PFSK-1 (cell line): ENCODE measurements around the gene AIMP1.

Experiments used
- FOXP2 ChIP-seq: optimal IDR thresholded peaks from 2 replicates; pipeline ENCODE3; 2011; ENCODE audit warnings: borderline replicate concordance, control low read depth, inconsistent platforms; ENCODE audit not compliant: insufficient read depth; ENCODE audit errors: extremely low read length, extremely low read depth
- POLR2AphosphoS5 ChIP-seq: IDR thresholded peaks from 2 replicates; pipeline ENCODE4 v1.6.1; 2012; ENCODE audit warnings: low read depth, mild to moderate bottlenecking, control low read depth, low read length, moderate library complexity
- REST ChIP-seq, 2 experiments: IDR thresholded peaks; 2 replicates each; pipeline versions ENCODE4 v1.6.1 to v1.8.0; 2011 to 2012; ENCODE audit warnings: low read depth in 2 of 2, low read length in 2 of 2, control low read depth in 1 of 2, inconsistent platforms in 1 of 2, mild to moderate bottlenecking in 1 of 2, moderate library complexity in 1 of 2; ENCODE audit not compliant: insufficient read depth in 1 of 2
- SIN3A ChIP-seq: IDR thresholded peaks from 2 replicates; pipeline ENCODE4 v1.6.1; 2012; ENCODE audit warnings: mild to moderate bottlenecking, low read length, moderate library complexity, borderline replicate concordance; ENCODE audit not compliant: insufficient read depth
- TAF1 ChIP-seq: IDR thresholded peaks from 2 replicates; pipeline ENCODE4 v1.6.1; 2012; ENCODE audit warnings: low read length, control low read depth, borderline replicate concordance; ENCODE audit not compliant: insufficient read depth

AIMP1 gene

GRCh38 chr4:106362086-106362825 lies 45.9 kb downstream of the AIMP1 start:
- TF ChIP-seq TAF1 (no peak), SIN3A (no peak), POLR2AphosphoS5 (no peak), REST (IDR thresholded peaks at IDR 0.05; ENCODE audit: insufficient read depth in 1 of 2, low read depth in 2 of 2, low read length in 2 of 2) (no peak)

GRCh38 chr4:106364282-106364681 lies 47.9 kb downstream of the AIMP1 start:
- TF ChIP-seq POLR2AphosphoS5 (no peak), TAF1 (no peak), REST (IDR thresholded peaks at IDR 0.05; ENCODE audit: insufficient read depth in 1 of 2, low read depth in 2 of 2, low read length in 2 of 2) (no peak), FOXP2 (no peak), SIN3A (no peak)

GRCh38 chr4:106365613-106366012 lies 49.3 kb downstream of the AIMP1 start:
- no peak for TF ChIP-seq FOXP2
- TF ChIP-seq REST (IDR thresholded peaks at IDR 0.05; ENCODE audit: insufficient read depth in 1 of 2, low read depth in 2 of 2, low read length in 2 of 2), result no peak
- no peak for TF ChIP-seq SIN3A
- TF ChIP-seq POLR2AphosphoS5, result no peak
- TF ChIP-seq TAF1, result no peak

- TF ChIP-seq SIN3A, result no peak
Measured at GRCh38 chr4:106366026-106366425, 49.7 kb downstream of the AIMP1 start.

GRCh38 chr4:106367072-106367471 lies 50.7 kb downstream of the AIMP1 start:
- TF ChIP-seq FOXP2, result no peak
- TF ChIP-seq POLR2AphosphoS5, result no peak
- TF ChIP-seq TAF1, result no peak
- TF ChIP-seq REST (IDR thresholded peaks at IDR 0.05; ENCODE audit: insufficient read depth in 1 of 2, low read depth in 2 of 2, low read length in 2 of 2), result no peak
- TF ChIP-seq SIN3A, result no peak
